Measurements from ENCODE around the gene SLC7A4. TPM values are rescaled to one million over a fixed set of nuclear protein-coding genes. Genes with fewer than 3 reads are reported as not detected.

SLC7A4 gene
- total and polyA plus RNA-seq, 2 donors (not counting 1 experiment from before 2014, with no cell fraction given) = not detected

- Histone ChIP-seq H3K4me1 (ENCODE audit: control insufficient read depth in 2 of 2, insufficient read depth in 2 of 2, low read length in 2 of 2) (no peaks in the 10 kb centered on the region), H3K4me3 (ENCODE audit: control extremely low read depth in 1 of 5, extremely low read depth in 1 of 5, insufficient read depth in 1 of 5, low read depth in 2 of 5, low read length in 4 of 5) (no peak overlapping the region), H3K36me3 (replicated peaks in 1 of 2; ENCODE audit: control extremely low read depth in 1 of 2, control insufficient read depth in 1 of 2, extremely low read depth in 1 of 2, insufficient read depth in 2 of 2, low read length in 1 of 2) (peaks cover 0 to 23% of the 10 kb centered on the region in 2 experiments), H3K9me3 (ENCODE audit: control extremely low read depth in 1 of 3, control insufficient read depth in 2 of 3, insufficient read depth in 1 of 3, low read length in 2 of 3) (no peaks in the 10 kb centered on the region), H2AFZ (ENCODE audit: insufficient read depth, low read depth, low read length, poor library complexity, severe bottlenecking) (no peak overlapping the region), H3K9ac (ENCODE audit: low read length) (no peak overlapping the region), H3K27ac (ENCODE audit: low read length in 2 of 2) (no peak overlapping the region), H3K79me2 (ENCODE audit: control insufficient read depth, insufficient read depth, low read length) (no peaks in the 10 kb centered on the region), H3K4me2 (replicated peaks; ENCODE audit: low read depth, low read length, poor library complexity, severe bottlenecking) (no peak overlapping the region), H4K20me1 (ENCODE audit: control insufficient read depth, insufficient read depth, low read length, poor library complexity, severe bottlenecking) (no peaks in the 10 kb centered on the region), H3K27me3 (replicated peaks in 1 of 4; ENCODE audit: control extremely low read depth in 1 of 4, control insufficient read depth in 3 of 4, insufficient read depth in 4 of 4, low read length in 3 of 4) (no peaks in the 10 kb centered on the region)
- POLR2A ChIA-PET = no interaction called here
- no peak for ATAC-seq (ENCODE audit: low read depth)
- H3K9me3 Mint-ChIP-seq (ENCODE audit: insufficient read depth) = no peaks in the 10 kb centered on the region
- no peaks in the 10 kb centered on the region for H3K27me3 Mint-ChIP-seq
- intact Hi-C loops (cut with micrococcal nuclease) = no loop called here
- H3K4me3 Mint-ChIP-seq = no peak overlapping the region
- TF ChIP-seq EZH2 (IDR thresholded peaks at IDR 0.05; ENCODE audit: borderline replicate concordance, insufficient read depth, low read depth, low read length, poor library complexity, severe bottlenecking) = no peak
- TF ChIP-seq, protein P1, sequence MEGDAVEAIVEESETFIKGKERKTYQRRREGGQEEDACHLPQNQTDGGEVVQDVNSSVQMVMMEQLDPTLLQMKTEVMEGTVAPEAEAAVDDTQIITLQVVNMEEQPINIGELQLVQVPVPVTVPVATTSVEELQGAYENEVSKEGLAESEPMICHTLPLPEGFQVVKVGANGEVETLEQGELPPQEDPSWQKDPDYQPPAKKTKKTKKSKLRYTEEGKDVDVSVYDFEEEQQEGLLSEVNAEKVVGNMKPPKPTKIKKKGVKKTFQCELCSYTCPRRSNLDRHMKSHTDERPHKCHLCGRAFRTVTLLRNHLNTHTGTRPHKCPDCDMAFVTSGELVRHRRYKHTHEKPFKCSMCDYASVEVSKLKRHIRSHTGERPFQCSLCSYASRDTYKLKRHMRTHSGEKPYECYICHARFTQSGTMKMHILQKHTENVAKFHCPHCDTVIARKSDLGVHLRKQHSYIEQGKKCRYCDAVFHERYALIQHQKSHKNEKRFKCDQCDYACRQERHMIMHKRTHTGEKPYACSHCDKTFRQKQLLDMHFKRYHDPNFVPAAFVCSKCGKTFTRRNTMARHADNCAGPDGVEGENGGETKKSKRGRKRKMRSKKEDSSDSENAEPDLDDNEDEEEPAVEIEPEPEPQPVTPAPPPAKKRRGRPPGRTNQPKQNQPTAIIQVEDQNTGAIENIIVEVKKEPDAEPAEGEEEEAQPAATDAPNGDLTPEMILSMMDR (IDR thresholded peaks at IDR 0.05) = no peak
- 92% methylated on average over 20 of the region's 21 CpGs for WGBS (ENCODE audit: insufficient coverage)
- H3K27ac Mint-ChIP-seq = no peak overlapping the region
- CTCF ChIA-PET = no interaction called here
- no peak for DNase-seq
- H3K4me1 Mint-ChIP-seq = no peaks in the 10 kb centered on the region
Observed at GRCh38 chr22:20990184-20991180, 41.9 kb downstream of the SLC7A4 start.

All from B cell (primary cell).